KMS-11 (cell line): ENCODE results near the gene MATN3.

Experiments
- H2AFZ ChIP-seq: fragments of 200-600 bp; sonication (generic); 2 replicates; pipeline ENCODE4 v1.6.1; 2016; ENCODE audit warnings: antibody characterized with exemption, mixed run types, low read depth
- H3K27ac ChIP-seq: fragments of 200-600 bp; sonication (generic); 2 replicates; pipeline ENCODE4 v1.6.1; 2016; ENCODE audit warnings: mild to moderate bottlenecking, mixed run types
- H3K27me3 ChIP-seq: fragments of 200-600 bp; sonication (generic); 2 replicates; pipeline ENCODE4 v1.6.1; 2017; ENCODE audit warnings: mild to moderate bottlenecking, low read depth, mixed run types, moderate library complexity; ENCODE audit not compliant: insufficient read depth
- H3K36me3 ChIP-seq: fragments of 200-600 bp; sonication (generic); 2 replicates; pipeline ENCODE4 v1.6.1; 2017; ENCODE audit warnings: mild to moderate bottlenecking, mixed run types; ENCODE audit not compliant: insufficient read depth
- H3K4me1 ChIP-seq: fragments of 200-600 bp; sonication (generic); 2 replicates; pipeline ENCODE4 v1.6.1; 2016; ENCODE audit warnings: mild to moderate bottlenecking, low read depth, mixed run types; ENCODE audit not compliant: poor library complexity, severe bottlenecking
- H3K4me2 ChIP-seq: fragments of 200-600 bp; sonication (generic); 2 replicates; pipeline ENCODE4 v1.7.0; 2016; ENCODE audit warnings: mild to moderate bottlenecking, mixed run types
- H3K4me3 ChIP-seq: fragments of 200-600 bp; sonication (generic); IDR thresholded peaks from 2 replicates; pipeline ENCODE4 v1.6.1; 2017; ENCODE audit warnings: low read depth, low read length, mixed read lengths; ENCODE audit not compliant: insufficient read depth
- H3K79me2 ChIP-seq: fragments of 200-600 bp; sonication (generic); 2 replicates; pipeline ENCODE4 v1.6.1; 2016; ENCODE audit warnings: low read depth, mixed run types; ENCODE audit not compliant: insufficient read depth
- H3K9ac ChIP-seq: fragments of 200-600 bp; sonication (generic); 2 replicates; pipeline ENCODE4 v1.6.1; 2016; ENCODE audit warnings: mild to moderate bottlenecking, mixed run types
- H4K20me1 ChIP-seq: fragments of 200-600 bp; sonication (generic); 2 replicates; pipeline ENCODE4 v1.6.1; 2016; ENCODE audit warnings: mild to moderate bottlenecking, mixed run types; ENCODE audit not compliant: insufficient read depth
- TF ChIP-seq, protein P1 (sequence below): fragments of 200-600 bp; sonication (generic); conservative IDR thresholded peaks from 2 replicates; pipeline ENCODE4 v1.6.1; 2017; ENCODE audit warnings: low read depth, mild to moderate bottlenecking, antibody characterized with exemption, low read length, moderate library complexity, mixed read lengths

The MATN3 gene

DNA sequence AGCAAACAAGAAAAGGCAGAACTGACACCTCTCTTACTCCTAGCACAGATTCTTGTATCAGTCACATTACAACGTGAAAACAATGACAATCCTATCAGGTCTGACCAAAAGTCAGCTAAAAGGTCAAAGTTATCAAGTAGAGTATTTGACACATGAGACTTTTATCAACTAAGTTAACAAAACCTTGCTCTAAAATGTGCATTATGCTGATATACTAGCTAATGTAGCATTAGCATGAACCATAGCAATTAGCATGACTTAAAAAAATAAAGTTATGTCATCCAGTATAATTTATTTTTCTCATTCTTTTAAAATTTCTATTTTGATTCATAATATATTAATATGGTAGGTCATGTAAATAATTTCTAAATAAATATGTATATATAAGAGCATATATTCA is 69.3 kb downstream of the MATN3 start:
- Histone ChIP-seq H3K4me1 (no peaks in the 10 kb centered on the region), H4K20me1 (no peaks in the 10 kb centered on the region), H3K79me2 (no peaks in the 10 kb centered on the region), H2AFZ (no peak overlapping the region), H3K4me2 (no peak overlapping the region), H3K27ac (no peak overlapping the region), H3K4me3 (no peak overlapping the region), H3K36me3 (no peaks in the 10 kb centered on the region), H3K9ac (no peak overlapping the region), H3K27me3 (no peaks in the 10 kb centered on the region)
- TF ChIP-seq, protein P1, sequence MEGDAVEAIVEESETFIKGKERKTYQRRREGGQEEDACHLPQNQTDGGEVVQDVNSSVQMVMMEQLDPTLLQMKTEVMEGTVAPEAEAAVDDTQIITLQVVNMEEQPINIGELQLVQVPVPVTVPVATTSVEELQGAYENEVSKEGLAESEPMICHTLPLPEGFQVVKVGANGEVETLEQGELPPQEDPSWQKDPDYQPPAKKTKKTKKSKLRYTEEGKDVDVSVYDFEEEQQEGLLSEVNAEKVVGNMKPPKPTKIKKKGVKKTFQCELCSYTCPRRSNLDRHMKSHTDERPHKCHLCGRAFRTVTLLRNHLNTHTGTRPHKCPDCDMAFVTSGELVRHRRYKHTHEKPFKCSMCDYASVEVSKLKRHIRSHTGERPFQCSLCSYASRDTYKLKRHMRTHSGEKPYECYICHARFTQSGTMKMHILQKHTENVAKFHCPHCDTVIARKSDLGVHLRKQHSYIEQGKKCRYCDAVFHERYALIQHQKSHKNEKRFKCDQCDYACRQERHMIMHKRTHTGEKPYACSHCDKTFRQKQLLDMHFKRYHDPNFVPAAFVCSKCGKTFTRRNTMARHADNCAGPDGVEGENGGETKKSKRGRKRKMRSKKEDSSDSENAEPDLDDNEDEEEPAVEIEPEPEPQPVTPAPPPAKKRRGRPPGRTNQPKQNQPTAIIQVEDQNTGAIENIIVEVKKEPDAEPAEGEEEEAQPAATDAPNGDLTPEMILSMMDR = no peak

DNA sequence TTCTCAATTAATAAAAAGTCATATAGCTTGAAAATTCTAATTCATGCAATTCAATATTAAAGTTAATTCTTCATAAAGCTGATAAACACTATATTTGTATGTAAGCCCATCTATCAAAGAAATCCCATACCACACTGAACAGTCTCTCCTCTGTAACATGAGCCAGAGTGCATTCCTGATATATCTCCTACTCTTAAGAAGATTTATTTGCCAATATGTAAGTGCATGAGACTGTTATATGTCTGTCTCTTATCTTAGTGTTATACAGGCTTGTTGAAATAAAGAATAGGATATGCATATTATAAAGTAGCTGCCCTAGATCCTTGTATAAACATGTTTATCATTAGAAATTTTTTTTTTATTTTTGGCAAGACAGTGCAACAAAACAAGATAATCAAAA is 70.3 kb downstream of the MATN3 start:
- Histone ChIP-seq H4K20me1 (no peaks in the 10 kb centered on the region), H3K4me3 (no peak overlapping the region), H3K27ac (no peak overlapping the region), H3K4me1 (no peaks in the 10 kb centered on the region), H3K27me3 (no peaks in the 10 kb centered on the region), H3K79me2 (no peaks in the 10 kb centered on the region), H2AFZ (no peak overlapping the region), H3K36me3 (no peaks in the 10 kb centered on the region), H3K4me2 (no peak overlapping the region), H3K9ac (no peak overlapping the region)
- TF ChIP-seq, protein P1 = no peak
